Suppressor macrophage treated with lipopolysaccharide for 4 hours (primary cell): ENCODE data around the gene SFXN5.

Source experiments
- DNase-seq: peaks from one replicate; pipeline ENCODE4 v3.0.0-alpha.2; 2020

SFXN5 gene

GRCh38 chr2:72953528-72953927, 118.0 kb downstream of the SFXN5 start:
- DNase-seq, result no peak

- no peak for DNase-seq
Measured at GRCh38 chr2:72952961-72953360, 118.6 kb downstream of the SFXN5 start.

GRCh38 chr2:72952110-72952823, 119.2 kb downstream of the SFXN5 start:
- DNase-seq, result no peak

DNA sequence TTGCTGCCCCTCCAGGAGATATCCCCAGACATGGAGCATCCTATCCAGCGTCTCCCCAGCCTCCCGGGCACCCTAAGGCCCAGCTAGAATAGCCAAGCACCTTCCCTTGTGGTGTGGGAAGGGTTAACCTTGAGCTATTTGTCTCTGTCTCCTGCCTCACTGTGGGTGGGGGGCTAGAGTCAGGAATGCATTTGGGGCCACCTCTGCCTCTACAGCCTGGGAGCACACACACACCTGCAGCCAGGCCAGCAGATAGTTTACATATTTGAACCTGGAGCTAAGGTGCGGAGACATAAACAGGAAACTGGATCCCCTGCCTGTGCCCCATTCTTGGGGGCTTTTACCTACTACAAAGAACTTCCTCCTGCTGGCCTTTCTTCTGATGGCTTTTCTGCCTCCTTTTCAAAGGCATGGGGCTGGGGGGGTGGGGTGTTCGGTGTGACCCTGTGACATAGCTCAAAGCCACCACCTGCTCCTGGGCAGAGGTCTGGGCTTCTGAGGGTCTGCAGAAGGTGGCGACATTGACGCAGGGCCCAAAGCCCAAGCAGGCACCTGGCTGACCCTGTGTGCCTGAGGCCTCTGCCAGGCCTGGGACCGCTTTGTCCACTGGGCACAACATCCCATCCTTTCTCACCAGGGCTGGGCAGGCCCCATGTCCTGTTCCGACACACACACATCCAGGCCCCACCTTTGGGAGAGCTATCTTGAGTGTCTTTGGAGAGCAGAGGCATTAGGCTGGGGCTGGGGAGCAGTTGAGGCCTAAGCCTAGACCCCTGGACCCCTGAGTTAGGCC, 120.0 kb downstream of the SFXN5 start:
- no peak for DNase-seq

DNA sequence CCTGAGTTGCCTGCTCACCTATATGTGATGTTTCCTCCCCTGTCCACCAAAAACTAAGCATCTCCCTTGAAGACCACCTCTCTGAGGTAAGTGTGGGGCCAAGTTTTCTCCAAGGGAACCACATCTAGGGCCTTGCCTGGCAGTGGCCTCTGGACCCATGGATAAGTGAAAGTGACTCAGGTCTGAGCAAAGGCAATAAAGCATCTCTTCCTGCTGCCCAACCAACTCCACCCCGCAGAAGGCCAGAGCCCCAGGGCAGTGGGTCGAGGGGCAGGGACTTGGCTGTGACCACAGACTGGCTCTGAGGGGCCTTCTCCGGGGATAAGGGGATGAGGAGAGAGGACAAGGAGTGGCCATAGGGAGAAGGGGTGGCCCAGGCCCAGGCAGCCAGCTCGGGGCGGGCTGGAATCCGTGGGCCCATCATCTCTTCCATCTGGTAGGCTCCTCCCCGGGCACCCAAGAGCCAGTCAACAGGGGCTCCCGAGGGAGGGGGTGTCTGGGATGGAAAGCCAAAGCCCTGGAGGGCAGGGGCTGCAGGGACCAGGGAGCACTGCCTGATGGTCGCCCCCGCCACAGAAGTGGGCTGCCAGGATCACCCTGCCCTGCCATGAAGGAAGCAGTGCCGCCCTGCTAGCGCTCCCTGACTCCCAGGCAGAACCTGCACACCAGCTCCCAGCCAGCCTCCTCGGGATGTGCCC, 120.8 kb downstream of the SFXN5 start:
- DNase-seq, result no peak

- no peak for DNase-seq
Measured at GRCh38 chr2:72949642-72950041, 121.9 kb downstream of the SFXN5 start.

- no peak for DNase-seq
Measured at GRCh38 chr2:72949045-72949444, 122.5 kb downstream of the SFXN5 start.

DNA sequence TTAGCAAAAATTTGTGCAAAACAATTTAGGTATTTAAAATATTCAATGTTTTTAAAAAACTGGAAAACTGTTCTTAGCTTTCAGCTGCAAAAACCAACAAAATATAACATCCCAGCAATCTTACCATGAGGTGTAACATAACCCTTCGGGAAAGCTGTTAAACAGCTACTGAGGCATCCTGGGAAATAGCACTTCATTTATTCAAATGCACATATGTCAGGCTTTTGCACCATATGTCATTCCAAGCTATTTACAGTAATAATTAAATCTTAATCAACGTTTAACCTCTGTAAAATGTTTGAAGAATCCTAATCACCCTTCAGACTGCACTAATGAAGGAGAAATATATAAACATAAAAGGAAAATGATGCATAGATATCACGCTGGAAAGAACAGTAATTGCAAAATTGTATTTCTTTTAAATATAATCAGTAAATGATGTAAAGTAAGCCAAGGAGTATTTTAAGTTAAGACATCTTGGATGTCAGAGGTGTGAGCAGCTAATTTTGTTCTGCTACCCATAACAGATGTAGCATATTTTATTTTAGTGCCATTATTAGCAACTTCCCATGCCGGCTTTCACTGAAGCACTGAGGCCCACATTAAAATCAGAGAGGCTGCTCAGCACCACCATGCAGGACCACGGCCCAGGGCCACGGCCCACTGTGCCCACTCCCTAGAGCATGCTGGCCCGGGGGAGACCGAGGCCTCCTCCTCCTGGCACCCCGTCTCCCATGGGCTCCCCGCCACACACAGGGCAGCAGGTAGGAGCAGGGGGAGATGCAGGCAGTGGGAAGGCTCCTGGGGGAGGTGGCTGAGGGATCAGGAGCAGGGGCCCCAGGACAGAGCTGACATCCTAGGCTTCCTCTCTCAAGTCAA, 123.3 kb downstream of the SFXN5 start:
- no peak for DNase-seq

- DNase-seq, result no peak
Measured at GRCh38 chr2:72946466-72946865, 125.0 kb downstream of the SFXN5 start.

DNA sequence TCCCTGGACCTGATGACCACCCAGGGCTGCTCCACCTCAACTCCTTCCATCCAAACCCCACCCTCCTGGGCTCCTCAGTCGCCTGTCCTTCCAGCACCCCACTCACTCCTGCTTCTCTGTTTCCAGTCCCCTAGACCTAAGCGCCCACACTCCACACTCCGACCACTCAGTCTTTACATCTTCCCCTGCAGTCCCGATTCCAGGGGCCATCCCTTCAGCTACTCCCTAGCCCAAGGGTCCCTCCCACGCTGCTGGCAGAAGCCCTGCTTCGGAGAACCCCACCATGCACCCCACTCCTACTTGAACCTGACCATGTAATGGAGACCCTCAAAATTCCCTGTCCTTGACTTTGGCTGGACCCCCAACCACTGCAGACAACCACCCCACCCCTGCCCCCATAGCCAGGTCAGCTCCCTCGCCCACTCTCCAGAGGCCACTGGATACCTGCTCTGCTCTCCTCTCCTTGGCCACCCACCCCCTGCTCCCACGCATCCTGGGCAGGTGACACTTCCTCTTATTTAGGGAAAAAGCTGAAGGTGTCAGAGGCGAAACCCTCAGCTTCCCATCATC, 126.0 kb downstream of the SFXN5 start:
- no peak for DNase-seq

DNA sequence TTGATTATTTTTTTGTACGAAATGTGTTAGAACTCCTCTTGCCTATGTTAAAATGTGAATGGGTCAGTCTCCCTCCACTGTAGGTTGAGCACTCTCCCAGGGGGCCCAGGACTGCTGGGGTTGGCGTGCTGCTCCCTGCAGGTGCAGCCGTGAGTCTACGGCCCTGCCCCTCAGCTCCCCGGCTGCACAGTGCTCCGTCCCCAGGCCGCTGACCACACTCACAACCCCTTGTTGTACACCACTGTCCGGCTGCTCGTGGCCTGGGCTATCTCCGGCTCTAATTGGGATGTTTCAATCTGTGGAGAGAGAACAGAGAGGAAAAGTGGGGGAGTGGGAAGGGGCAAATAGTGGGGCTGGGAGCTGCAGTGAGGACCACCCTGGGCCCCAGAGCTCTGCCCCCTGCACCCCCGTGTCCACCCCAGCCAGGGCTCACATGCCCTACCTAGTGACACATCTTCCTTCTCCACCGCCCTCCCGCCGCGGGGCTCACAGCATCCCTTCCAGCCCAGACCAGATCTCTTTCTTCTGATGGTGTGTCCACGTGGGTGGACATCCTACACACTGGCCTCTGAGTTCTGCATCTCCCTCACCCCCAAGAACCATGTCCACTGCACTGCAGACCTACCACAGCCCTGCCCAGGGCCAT, 126.6 kb downstream of the SFXN5 start:
- no peak for DNase-seq

DNA sequence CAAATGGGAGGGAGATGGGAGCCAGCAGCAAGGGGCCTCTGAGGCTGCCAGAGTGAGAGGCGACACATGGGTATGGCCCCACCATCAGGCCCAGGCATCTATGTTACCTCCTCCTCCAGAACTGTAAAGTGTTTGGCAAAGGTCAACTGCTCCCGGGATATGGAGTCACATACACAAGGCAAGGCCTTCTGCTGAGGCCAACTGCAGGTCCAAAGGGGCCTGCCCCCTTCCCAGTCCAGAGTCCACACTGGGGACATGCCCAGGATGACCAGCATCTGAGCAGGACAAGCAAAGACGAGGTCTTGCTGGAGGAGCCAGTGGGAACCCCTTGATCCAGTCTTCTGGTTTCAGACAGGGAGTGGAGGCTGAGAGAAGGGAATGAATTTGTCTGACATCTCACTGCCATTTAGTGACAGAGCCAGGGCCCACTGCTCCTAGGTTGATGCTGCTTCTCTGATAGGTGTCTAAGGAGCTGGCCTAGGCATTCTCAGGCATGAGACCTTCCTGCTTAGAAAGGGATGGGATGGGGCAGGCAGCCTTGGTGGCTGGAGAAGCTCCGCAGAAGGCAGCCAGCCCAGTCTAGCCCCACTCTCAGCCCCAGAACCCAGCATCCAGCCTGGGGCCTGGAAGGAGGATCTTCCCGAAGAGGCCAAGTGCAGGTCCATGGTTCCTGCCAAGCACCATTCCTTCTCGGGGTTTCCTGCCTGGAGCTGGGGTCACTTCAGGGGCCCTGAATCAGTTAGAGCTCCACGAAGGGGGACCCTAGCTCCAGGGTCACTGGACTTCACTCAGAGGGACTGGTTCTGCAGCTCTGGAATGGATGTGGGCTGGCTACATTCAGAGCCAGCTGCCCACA, 127.7 kb downstream of the SFXN5 start:
- no peak for DNase-seq

- no peak for DNase-seq
Measured at GRCh38 chr2:72942881-72943418, 128.6 kb downstream of the SFXN5 start.

DNA sequence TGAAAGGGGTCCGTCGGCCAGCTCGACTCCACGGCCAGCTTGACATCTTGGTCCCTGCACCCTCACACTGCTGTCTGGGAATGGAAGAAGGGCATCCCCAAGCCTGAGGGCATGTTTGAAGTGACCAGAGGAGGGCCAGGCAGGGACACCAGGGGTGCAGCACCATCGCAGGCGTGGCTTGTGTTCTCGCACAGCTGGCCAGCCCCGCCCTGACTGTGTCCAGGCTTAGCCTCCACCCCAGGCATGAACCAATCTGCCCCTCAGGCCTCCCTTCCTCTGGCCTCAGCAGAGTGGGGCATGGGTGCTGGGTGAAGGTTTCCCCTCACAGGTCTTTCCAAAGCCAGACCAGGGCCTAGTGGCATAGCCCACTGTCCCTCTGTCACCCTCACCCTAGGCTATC, 129.2 kb downstream of the SFXN5 start:
- DNase-seq, result no peak

DNA sequence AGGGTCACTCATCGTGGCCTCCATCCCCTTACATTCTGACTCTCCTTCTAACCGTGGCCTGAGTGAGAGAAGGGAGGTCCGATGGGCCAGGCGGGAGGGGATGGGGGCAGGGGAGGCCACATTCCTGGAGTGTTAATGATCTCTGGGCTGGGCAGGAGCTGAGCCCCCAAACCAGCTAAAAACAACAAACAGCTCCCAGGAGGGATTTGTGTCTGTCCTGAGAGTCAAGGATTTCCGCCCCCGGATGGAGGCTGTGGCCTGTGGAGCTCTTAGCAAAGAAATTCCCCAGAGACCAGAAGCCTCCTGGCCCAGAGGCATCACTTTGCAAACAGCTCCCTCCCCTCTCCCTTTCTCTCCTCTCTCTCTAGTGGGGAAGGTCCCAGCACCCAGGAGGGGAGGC, 130.7 kb downstream of the SFXN5 start:
- no peak for DNase-seq

- no peak for DNase-seq
Measured at GRCh38 chr2:72940361-72940760, 131.2 kb downstream of the SFXN5 start.

DNA sequence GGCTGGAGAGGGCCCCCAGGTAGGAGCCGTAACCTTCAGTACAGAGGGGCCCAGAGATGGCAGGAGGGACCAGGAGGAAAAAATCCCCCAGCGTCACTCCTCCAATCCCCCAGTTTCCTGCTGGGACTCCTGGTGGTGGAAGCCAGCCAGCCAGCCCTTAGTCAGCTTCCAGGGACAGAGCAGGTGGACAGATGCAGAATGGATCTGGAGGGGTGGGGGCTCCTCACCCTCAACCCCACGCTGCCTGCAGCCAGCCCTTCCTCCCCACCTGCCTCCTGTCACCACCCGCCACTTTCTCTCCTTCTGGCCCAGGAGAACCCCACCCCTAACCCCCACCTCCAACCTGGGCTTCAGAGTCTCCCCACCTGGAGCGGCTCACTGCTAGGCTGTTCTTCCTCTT, 133.1 kb downstream of the SFXN5 start:
- no peak for DNase-seq

GRCh38 chr2:72937356-72937669, 134.2 kb downstream of the SFXN5 start:
- DNase-seq, result no peak

DNA sequence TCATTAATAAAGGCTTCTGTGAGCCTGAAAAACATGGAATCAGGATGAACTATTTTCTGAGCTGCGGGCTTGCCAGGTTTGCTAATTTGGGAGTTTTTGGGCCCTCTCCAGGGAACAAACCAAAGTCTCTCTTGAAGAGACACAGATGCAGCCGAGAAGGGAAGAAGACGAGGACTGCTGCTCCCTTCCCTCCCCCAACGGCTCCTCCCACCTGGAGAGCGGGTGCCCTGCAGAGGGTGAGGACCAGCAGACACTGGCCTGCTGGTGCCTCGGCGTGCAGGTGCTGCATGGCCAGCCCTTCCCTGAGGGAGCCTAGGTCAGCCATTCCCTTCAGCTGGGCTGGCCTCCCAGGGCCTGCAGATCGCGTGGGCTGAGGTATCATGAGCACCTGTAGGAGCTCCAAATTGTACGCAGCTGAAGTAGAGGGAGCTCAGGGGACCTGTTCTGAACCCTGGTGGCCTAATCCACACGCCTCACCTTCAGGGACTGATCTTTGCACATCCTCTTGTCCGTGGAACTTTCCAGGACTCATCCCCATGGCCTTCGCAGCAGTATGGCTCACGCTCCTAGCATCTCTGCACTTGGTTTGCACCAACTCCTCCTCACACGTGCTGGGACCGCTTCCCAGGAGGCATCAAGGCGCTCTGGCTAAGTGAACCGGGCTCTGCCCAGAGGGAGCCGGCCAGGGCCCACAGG, 134.7 kb downstream of the SFXN5 start:
- DNase-seq, result no peak

DNA sequence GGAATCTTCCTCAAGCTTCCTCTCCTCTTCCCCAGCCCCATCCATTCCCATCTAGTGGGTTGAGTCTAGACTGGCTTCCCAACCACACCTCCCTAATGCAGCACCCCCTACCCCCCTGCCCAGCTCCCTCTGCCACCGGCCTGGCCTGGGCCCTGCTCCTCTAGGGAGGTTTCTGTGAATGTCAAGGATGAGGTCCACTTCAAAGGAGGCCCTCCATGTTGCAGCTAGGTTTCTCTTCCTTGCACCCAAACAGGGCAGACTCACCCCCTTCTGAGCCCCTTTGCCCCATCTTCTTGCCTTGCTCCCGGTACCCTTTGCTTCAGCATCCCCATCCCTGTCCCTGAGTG, 135.9 kb downstream of the SFXN5 start:
- no peak for DNase-seq
